IMR-90 (cell line): ENCODE measurements around the gene TMEM14C. TPM values are rescaled to one million over a fixed set of nuclear protein-coding genes. Genes with fewer than 3 reads are reported as not detected.
"Not testable (repeated sequence)": the region's sequence is repeated elsewhere in the genome, so short reads cannot be mapped to it uniquely, and the experiment has no call there.

Experiments
- ATAC-seq: fragments of 200-7000 bp; cut with Tn5 transposase; 2 replicates; pipeline ENCODE4 v1.9.1; 2020; ENCODE audit warnings: low read depth, mild to moderate bottlenecking, moderate library complexity
- BruUV-seq: library from RNA; stranded (reverse); fragments of 400-500 nt; replicated peaks from 2 replicates; lab custom pipeline; 2021; lab: Mats Ljungman, UMichigan
- CTCF ChIA-PET: fragments of 300-600 bp; formaldehyde crosslinking; extraction: SDS; loops from one replicate; lab custom pipeline; 2021; ENCODE audit warnings: antibody characterized with exemption; lab: Yijun Ruan, JAX
- POLR2A ChIA-PET: fragments of 300-600 bp; sonication (Branson Sonifier 250); formaldehyde crosslinking; loops from one replicate; lab custom pipeline; 2022; ENCODE audit warnings: antibody characterized with exemption; ENCODE audit not compliant: unreplicated experiment; lab: Charles Lee
- DNase-seq: peaks from one replicate; pipeline ENCODE4 v3.0.0; 2013
- H2AFZ ChIP-seq: replicated peaks from 2 replicates; pipeline ENCODE3; 2013; ENCODE audit warnings: low read length, mild to moderate bottlenecking; ENCODE audit not compliant: poor library complexity
- H2AK5ac ChIP-seq: 2 replicates; pipeline ENCODE4 v1.6.1; 2013; ENCODE audit warnings: low read depth, low read length, inconsistent platforms
- H2AK9ac ChIP-seq: replicated peaks from 2 replicates; pipeline ENCODE3; 2013; ENCODE audit warnings: mild to moderate bottlenecking, low read depth, low read length, moderate library complexity; ENCODE audit not compliant: poor library complexity
- H2BK120ac ChIP-seq: 2 replicates; pipeline ENCODE4 v1.6.1; 2013; ENCODE audit warnings: low read depth, low read length, inconsistent platforms
- H2BK15ac ChIP-seq: 3 replicates; pipeline ENCODE4 v1.6.1; 2013; ENCODE audit warnings: low read depth, low read length, inconsistent platforms
- H2BK20ac ChIP-seq: 2 replicates; pipeline ENCODE4 v1.6.1; 2013; ENCODE audit warnings: low read depth, mild to moderate bottlenecking, inconsistent platforms, low read length, moderate library complexity
- H2BK5ac ChIP-seq: 2 replicates; pipeline ENCODE4 v1.6.1; 2013; ENCODE audit warnings: mild to moderate bottlenecking, low read depth, low read length, inconsistent platforms; ENCODE audit not compliant: poor library complexity, severe bottlenecking
- H3K14ac ChIP-seq: replicated peaks from 2 replicates; pipeline ENCODE4 v1.6.1; 2013; ENCODE audit warnings: low read depth, low read length, inconsistent platforms
- H3K18ac ChIP-seq: 2 replicates; pipeline ENCODE4 v1.6.1; 2013; ENCODE audit warnings: low read depth, low read length, control low read depth
- H3K23ac ChIP-seq: 2 replicates; pipeline ENCODE4 v1.6.1; 2013; ENCODE audit warnings: low read depth, low read length, inconsistent platforms
- H3K27ac ChIP-seq: 2 replicates; pipeline ENCODE4 v1.5.1; 2013; ENCODE audit warnings: mild to moderate bottlenecking, control low read depth, low read length; ENCODE audit not compliant: insufficient read depth
- H3K27me3 ChIP-seq: 2 replicates; pipeline ENCODE4 v1.6.1; 2013; ENCODE audit warnings: low read length; ENCODE audit not compliant: control insufficient read depth, insufficient read depth
- H3K36me3 ChIP-seq: 2 replicates; pipeline ENCODE4 v1.6.1; 2013; ENCODE audit warnings: low read length, mixed read lengths; ENCODE audit not compliant: control insufficient read depth, insufficient read depth
- H3K4ac ChIP-seq: 2 replicates; pipeline ENCODE4 v1.6.1; 2013; ENCODE audit warnings: low read depth, low read length, inconsistent platforms
- H3K4me1 ChIP-seq: 2 replicates; pipeline ENCODE4 v1.6.1; 2013; ENCODE audit warnings: low read length, mixed read lengths; ENCODE audit not compliant: control insufficient read depth, insufficient read depth
- H3K4me2 ChIP-seq: 2 replicates; pipeline ENCODE4 v1.6.1; 2013; ENCODE audit warnings: low read depth, mild to moderate bottlenecking, control low read depth, low read length, moderate library complexity
- H3K4me3 ChIP-seq: 2 replicates; pipeline ENCODE4 v1.5.1; 2013; ENCODE audit warnings: low read depth, mild to moderate bottlenecking, control low read depth, low read length, moderate library complexity; ENCODE audit not compliant: insufficient read depth
- H3K56ac ChIP-seq: 2 replicates; pipeline ENCODE4 v1.6.1; 2013; ENCODE audit warnings: low read length, inconsistent platforms; ENCODE audit not compliant: insufficient read depth; ENCODE audit errors: extremely low read depth
- H3K79me1 ChIP-seq, 2 experiments: 2 replicates each; pipeline ENCODE4 v1.6.1; 2013; ENCODE audit warnings: low read length in 2 of 2, inconsistent platforms in 1 of 2, low read depth in 1 of 2
- H3K9ac ChIP-seq: 2 replicates; pipeline ENCODE4 v1.6.1; 2013; ENCODE audit warnings: low read depth, low read length, control low read depth
- H3K9me1 ChIP-seq: 2 replicates; pipeline ENCODE4 v1.6.1; 2013; ENCODE audit warnings: low read length, inconsistent platforms; ENCODE audit not compliant: insufficient read depth
- H3K9me3 ChIP-seq: 2 replicates; pipeline ENCODE4 v1.6.1; 2013; ENCODE audit warnings: low read length; ENCODE audit not compliant: control insufficient read depth, insufficient read depth
- H4K20me1 ChIP-seq: 2 replicates; pipeline ENCODE4 v1.6.1; 2013; ENCODE audit warnings: low read length, inconsistent platforms; ENCODE audit not compliant: insufficient read depth
- H4K5ac ChIP-seq: 2 replicates; pipeline ENCODE4 v1.6.1; 2013; ENCODE audit warnings: mild to moderate bottlenecking, low read depth, low read length, control low read depth
- H4K8ac ChIP-seq, 2 experiments: 2 replicates each; pipeline ENCODE4 v1.6.1; 2013; ENCODE audit warnings: low read depth in 2 of 2, low read length in 2 of 2, control low read depth in 1 of 2, inconsistent platforms in 1 of 2
- H4K91ac ChIP-seq: 2 replicates; pipeline ENCODE4 v1.6.1; 2013; ENCODE audit warnings: low read depth, low read length, inconsistent platforms; ENCODE audit not compliant: insufficient read depth
- WGBS, 2 experiments: methylation state at CpG; one replicate each; pipeline versions ENCODE4 v1.1.5 to v1.1.7; 2013; ENCODE audit warnings: missing lambda C conversion rate in 2 of 2; ENCODE audit not compliant: insufficient read length in 1 of 2; ENCODE audit errors: extremely low coverage in 2 of 2; 5-methylcytosine and 5-hydroxymethylcytosine counted together
- dilution Hi-C: fragments of 300-500 bp; cut with HindIII; formaldehyde crosslinking; loops from one replicate; pipeline ENCODE4 v1.14.3; 2018; ENCODE audit warnings: low sequenced_read_pairs; ENCODE audit not compliant: unreplicated experiment
- in situ Hi-C: fragments of 300-500 bp; cut with MboI; formaldehyde crosslinking; loops from 3 replicates; pipeline ENCODE4 v1.14.3; 2019; ENCODE audit warnings: low sequenced_read_pairs, inconsistent platforms, mixed read lengths
- intact Hi-C: fragments of 100-400 bp; cut with micrococcal nuclease; formaldehyde crosslinking; loops from 2 replicates; pipeline ENCODE4 v1.10.0; 2022
- polyA plus RNA-seq, 3 experiments: library from polyadenylated mRNA; depleted of rRNA; stranded (reverse); fragments of >200 nt; gene quantifications; 2 replicates each; pipeline ENCODE4 v1.2.3, GENCODE V29; 2012; ENCODE audit warnings: low replicate concordance in 1 of 3
- total RNA-seq: library from RNA; depleted of rRNA; stranded (reverse); fragments of >200 nt; gene quantifications from 2 replicates; pipeline ENCODE4 v1.2.3, GENCODE V29; 2012

Gene TMEM14C
- total and polyA plus RNA-seq, 2 of the 4 experiments (the other 2 are of a cell fraction) = 129 to 175 TPM

- H3K4ac ChIP-seq, H3K9me1 ChIP-seq, H4K91ac ChIP-seq, H2BK120ac ChIP-seq, H3K4me2 ChIP-seq, H3K18ac ChIP-seq, H4K8ac ChIP-seq, H4K5ac ChIP-seq, BruUV-seq, intact Hi-C loops, DNase-seq, H3K56ac ChIP-seq, POLR2A ChIA-PET, H3K23ac ChIP-seq, H3K27me3 ChIP-seq, H3K4me1 ChIP-seq, dilution Hi-C loops, H2BK20ac ChIP-seq, H3K9me3 ChIP-seq, in situ Hi-C loops, H2BK15ac ChIP-seq, H2AK5ac ChIP-seq, CTCF ChIA-PET, H3K9ac ChIP-seq, H3K4me3 ChIP-seq, ATAC-seq, H4K20me1 ChIP-seq, H3K27ac ChIP-seq, H3K14ac ChIP-seq, H2AFZ ChIP-seq, H2AK9ac ChIP-seq, H2BK5ac ChIP-seq: not testable (repeated sequence)
- 100% methylated on average over 1 of the region's 5 CpGs; no CpG with 5 or more reads in 1 of the 2 experiments for WGBS, 2 experiments
- Histone ChIP-seq H3K79me1 (peaks cover 45 to 83% of the 10 kb centered on the region in 2 experiments), H3K36me3 (peaks cover 32% of the 10 kb centered on the region)
Observed at GRCh38 chr6:10751757-10752156, 28.9 kb downstream of the TMEM14C start.
